HL-60/S4 treated with phorbol 12-myristate 13-acetate at 8.2 ng/mL for 4 days and 3 days (cell line): ENCODE measurements around the gene LDB2.
"Not testable (repeated sequence)": the region's sequence is repeated elsewhere in the genome, so short reads cannot be mapped to it uniquely, and the experiment has no call there.

Experiments
- in situ Hi-C: fragments of 300-500 bp; cut with MboI; formaldehyde crosslinking; loops from 2 replicates; pipeline ENCODE4 v1.15.0; 2022; ENCODE audit warnings: low sequenced_read_pairs

Gene LDB2

DNA sequence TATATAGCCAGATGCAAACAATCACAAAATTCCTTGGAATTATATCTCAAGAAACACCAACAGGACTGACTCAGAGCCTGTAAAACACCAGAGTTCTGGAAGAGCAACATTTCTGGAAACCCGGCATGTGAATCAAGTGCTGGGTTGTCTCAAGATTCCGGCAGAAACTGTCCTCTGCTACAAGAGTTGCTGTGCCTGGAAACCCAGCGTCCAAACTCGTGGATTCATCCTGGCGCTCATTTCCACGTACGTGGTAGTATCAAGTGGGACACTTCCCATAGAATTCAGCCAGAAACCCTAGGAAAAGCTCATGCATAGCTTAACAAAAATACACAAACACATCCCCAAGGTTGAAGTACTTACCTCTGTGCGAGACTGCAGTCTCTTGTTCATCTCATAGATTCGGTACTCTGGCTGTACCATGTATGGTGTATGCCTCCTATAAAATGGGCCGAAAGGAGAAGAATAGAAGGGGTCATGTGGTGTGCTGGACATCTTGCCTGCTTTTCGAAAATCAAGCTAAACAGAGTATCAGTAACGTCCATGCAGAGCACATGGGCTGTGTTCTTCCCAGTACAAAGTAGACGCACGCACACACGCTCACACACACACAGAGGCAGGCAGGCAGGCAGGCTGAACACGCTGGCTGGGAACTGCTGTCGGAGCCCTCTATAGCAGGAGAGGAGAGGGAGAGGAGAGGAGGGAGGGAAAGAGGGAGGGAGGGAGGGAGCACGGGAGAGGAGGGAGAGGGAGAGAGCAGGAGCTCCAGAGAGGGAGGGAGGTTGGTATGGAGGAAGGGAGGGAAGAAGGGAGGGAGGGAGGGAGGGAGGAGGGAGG, at the start of gene LDB2:
Gene LDB2, minus strand, starts transcription at position 655 of the 837 bp plus-strand sequence.
- in situ Hi-C loops = no loop called here

DNA sequence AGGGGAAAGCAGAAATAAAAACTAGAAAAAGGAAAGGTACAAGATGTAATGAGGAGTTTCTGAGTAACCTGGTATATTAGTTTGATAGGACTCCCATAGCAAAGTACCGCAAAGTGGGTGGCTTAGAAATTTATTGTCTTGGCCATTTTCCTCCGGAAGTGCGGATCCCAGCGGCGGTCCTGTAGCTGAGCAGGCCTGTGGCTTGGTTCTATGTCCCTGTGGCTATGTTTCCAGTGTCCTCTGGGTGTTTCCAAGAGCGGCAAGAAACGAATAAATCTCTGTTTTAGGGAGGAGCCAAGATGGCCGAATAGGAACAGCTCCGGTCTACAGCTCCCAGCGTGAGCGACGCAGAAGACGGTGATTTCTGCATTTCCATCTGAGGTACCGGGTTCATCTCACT, 44.0 kb upstream of the LDB2 start:
- in situ Hi-C loops = no loop called here

DNA sequence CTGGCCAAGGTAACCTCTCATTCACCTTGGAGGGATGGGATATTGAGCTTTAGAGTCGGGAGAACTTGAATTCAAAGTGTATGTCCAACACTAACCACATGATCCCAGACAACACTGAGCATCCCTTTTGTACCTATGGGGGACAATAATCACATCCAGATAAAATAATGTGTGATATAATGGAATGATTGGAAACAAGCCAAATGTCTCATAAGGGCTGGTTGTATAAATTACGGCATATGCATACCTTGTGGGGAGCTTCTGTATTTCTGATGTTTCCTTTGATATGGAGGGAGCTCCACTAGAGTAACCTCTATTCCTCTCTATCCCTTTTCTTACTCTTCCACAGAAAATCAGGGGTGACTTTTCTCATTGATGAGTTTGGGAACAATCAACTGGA, 40.7 kb upstream of the LDB2 start:
- in situ Hi-C loops = no loop called here

DNA sequence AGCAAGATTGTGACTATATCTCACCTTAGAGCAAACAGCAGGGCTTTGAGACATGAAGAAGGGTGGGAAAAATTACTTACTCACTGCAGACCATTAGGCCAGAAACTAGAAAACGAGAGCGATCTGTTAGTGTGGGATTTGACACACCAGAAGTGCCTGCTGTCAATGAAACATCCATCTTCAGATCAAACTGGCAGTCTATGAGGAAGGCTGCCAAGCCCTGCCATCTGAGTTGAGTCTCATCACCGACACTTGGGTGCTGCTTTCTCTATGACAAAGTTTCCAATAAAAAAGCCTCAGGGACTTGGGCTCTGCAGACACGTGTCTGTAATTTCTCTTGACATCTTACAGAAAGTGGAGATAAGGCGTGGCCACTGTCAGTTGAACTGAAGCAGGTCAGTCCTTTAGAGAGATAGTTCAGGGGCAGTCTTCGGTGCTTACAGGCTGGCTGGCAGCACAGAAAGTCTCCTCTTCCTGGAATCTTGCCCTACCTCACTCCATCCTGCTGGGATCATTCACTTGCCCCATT, 40.1 kb upstream of the LDB2 start:
- in situ Hi-C loops = no loop called here

DNA sequence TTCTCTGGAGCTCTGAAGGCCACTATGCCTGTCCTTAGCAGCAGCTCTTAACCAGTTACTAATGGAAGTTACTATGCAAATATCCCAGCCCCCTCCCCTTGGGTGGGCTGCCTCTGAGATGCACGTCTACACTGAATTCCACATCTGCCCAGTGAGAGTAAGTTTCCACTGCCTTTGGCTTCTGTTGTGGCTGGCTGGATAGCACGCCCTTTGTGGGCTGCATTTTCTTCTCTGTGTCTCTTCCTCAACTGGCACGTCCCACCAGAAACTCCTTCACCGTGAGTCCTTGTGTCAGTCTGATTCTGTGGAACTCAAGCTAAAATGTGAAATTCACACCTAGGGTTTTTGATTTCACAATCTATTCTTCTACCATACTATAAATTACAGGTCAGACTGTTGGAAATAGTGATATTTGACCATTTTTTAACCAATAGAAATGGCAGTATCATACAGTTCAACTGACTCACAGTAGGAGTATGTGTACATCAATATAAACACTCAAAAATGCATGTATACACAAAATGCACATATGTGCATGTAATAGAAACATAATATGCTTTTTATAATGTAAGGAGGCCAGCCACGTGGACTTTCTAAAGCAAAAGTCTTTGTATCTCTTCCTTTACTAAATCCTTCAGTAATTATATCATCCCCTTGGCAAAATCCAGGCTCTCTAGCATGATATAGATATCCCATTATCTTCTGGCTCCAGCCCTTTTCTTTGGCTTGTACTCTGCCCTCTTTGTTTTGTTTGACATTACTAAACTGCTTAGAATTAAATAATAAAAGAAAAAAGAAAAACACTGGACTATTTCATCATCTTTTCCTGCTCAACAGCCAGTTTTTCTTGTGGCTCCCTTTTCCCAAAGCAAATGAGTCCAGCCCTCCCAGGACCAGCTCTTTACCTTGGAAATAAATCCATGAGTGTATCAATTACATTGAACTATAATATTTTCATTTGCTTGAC, 33.2 kb upstream of the LDB2 start:
- in situ Hi-C loops = no loop called here

DNA sequence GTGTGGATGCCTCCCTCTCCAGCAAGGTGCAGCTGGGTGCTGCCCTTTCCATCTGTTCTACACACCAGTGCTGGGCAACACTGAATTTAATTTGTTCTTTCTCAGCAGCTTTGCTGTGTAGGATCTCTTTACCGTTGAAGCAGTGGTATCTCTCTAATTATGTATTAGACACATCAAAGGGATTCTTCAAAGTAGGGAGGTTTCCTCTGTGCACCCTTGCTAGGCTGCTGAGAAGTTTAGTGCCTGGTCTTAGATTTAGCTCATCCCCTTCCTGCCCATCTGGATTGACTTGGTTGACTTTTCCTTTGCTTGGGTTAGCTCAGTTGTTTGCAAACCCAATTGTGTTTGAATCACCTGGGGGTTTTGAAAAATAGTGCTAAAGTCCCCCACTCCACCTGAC, 27.8 kb upstream of the LDB2 start:
- in situ Hi-C loops = no loop called here

DNA sequence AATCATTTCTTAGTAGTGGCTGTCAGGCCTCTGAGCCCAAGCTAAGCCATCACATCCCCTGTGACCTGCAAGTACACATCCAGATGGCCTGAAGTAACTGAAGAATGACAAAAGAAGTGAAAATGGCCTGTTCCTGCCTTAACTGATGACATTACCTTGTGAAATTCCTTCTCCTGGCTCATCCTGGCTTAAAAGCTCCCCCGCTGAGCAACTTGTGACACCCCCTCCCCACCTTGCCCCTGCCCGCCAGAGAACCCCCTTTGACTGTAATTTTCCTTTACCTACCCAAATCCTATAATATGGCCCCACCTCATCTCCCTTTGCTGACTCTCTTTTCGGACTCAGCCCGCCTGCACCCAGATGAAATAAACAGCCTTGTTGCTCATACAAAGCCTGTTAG, 20.3 kb upstream of the LDB2 start:
- in situ Hi-C loops = not testable (repeated sequence)

DNA sequence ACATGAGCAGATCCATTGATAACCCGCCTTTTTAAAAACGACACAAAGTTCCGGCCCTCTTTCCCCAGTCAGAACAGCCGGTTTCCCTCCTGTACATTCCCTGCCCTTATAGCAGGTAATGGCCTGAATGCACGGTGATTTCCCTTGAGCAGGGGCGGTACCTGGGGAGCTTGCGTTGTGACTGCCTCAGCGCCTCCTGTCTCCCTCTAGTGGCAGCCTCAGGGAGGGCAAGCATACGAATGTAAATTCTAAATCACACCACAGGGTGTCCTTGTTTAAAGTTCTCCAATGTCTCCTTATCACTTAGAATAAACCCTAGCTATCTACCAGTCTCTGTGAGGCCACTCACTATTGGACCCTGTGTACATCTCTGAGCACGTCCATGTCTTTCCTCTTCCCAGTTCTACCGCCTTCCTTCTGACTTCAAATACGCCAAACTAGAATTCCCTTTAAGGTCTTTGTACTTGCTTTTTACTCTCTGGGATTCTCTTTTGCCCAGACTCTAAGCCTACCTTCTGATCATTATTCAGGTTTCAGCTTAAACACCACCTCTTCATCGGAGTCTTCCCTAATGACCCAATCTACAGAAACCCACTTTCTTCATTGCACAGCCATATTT, 18.4 kb upstream of the LDB2 start:
- in situ Hi-C loops = no loop called here

DNA sequence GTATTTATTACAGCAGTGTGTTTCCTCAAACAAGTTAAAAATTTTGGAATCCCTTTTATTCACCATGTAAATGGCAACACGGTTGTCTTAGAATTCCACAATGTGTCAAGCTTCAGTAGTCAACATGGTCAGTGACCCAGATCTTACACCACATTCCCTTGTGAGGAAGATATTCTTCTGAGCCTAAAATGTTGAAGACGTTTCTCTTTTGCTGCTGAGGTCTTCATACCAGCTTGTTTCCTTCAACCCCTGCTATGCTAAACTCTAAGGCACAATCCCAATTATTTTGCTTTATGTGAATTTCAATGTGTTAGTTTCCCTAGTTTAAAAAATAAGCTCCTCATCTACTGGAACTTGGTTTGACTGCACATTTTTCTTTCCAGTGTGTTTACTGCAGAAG, 17.6 kb upstream of the LDB2 start:
- in situ Hi-C loops = no loop called here

DNA sequence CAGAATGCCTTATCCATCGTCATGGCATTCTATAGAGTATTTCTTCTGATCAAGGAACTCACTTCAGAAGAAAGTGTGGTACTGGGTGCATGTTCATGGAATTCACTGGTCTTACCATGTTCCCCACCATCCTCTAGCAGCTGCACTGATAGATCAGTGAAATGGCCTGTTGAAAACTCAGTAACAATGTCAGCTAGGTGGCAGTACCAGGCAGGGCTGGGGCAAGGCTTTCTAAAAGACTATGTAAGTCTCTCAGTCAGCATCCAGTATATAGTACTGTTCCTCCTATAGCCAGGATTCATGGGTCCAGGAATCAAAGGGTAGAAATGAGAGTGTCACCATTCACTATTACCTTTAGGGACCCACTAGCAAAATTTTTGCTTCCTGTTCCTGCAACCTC, 15.8 kb upstream of the LDB2 start:
- in situ Hi-C loops = no loop called here

DNA sequence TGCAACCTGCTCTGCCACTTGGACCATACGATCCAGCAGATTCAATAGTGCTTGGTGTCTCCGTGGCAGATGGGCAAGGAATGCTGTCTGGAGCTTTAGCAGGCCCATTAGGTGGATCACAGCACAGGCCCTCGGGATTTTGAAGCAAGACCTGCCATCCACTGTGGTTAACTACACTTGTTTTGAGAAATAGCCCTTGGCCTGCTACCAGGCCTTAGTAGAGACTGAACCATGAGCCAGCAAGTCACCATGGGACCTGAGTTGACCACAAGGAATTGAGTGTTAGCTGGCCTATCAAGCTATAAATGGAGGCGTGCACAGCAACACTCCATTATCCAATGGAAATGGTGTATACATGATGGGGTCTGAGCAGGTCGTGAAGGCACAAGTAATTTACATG, 14.5 kb upstream of the LDB2 start:
- in situ Hi-C loops = no loop called here

DNA sequence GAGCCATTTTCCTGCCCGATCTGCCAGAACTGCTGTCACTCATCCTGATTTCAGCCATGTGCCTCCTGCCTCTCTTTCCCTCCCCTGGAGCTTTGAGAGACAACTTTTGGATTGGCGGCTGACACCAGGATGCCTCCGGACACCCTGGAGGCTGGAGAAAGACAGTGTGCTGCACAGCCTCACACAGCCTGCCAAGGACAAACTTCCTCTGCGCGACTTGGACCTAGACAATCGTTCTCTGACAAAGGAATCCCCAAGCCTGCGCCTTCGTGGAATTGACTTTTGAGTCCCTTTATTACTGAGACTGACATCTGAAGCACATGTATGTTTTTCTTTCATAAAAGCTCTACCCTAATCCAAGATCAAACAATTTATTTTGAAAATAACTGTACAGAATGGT, 10.8 kb upstream of the LDB2 start:
- in situ Hi-C loops = no loop called here

DNA sequence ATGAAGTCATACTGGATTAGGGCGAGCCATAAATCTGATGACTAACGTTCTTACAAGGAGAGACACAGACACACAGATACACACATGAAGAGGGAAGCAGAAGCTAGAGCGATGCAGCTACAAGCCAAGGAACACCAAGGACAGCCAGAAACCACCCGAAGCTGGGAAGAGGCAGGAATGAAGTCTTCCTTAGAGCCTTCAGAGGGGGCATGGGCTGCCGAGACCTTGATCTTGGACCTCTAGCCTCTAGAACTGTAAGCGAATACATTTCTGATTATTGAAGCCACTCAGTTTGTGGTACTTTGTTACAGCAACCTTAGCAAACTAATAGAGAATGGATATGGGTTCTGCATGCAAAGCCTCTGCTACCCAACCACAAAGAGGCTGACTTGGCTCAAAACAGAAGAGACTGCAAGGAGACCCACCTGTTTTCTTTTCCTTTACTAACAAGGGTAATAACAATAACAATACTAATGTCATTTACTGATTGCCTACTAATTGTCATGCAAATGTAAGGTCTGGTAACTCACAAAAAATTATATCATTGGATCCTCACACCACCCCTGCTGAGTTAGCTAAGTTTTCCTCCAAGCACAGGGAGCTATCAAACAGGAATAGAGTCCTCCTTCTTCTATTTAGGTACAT, 10.1 kb upstream of the LDB2 start:
- in situ Hi-C loops = no loop called here

DNA sequence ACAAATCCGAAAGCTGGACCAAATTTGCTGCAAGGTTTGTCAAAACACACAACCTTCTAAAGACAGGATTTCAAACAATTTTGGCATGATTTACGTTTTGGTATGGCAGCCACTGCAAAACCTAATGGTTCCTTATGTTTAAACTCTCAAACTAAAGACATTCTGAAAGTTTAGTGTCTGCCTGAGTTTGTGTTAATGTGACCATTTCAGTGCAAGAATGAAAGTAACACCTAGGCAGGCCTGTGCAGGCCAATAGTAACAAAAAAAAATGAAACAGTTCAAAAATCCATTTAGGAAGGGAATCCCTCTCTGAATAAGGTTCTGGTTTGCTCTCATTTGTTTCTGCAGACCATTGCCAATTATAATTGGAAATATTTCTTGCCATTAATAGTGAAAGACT, 1.9 kb upstream of the LDB2 start:
- in situ Hi-C loops = no loop called here

DNA sequence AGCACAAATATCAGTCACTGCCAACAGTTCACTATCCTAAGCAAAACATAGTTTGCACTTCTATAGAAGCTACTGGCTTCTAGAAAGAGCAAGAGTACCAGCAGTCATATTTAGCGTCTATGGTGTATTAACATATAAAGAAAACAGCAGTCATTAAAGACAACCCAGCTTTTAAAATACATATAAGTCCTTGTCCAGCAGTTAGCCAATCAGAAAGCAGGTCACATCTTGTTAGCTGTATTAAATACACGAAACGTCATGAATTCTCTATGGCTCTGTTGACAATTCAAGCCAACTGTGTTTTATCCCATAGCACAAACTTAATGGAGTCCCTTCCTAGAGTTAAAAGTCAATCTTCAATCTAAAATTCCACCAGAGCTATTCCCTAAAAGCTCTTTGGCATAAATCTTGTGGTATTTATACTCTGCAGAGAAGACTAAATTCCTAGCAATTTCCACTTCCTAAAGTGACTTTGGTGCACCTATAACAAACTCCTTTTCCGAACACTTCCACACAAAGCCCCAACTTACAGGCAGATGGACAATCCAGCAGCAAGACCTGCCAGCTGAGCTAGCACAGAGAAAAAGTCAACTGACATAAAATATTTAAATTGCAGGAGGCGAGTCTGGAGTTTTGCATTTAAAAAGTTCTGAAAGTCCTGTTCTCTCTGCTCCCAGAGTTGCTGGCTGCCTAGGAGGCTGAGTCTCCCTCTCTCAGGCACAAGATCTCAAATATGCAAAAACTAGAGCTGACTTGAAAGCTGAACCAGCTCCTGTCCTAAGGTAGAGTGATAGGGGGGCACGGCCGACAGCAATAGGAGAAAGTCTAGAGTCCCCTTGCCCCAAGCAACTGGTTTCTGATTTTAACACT, 1.3 kb downstream of the LDB2 start:
- in situ Hi-C loops = no loop called here

DNA sequence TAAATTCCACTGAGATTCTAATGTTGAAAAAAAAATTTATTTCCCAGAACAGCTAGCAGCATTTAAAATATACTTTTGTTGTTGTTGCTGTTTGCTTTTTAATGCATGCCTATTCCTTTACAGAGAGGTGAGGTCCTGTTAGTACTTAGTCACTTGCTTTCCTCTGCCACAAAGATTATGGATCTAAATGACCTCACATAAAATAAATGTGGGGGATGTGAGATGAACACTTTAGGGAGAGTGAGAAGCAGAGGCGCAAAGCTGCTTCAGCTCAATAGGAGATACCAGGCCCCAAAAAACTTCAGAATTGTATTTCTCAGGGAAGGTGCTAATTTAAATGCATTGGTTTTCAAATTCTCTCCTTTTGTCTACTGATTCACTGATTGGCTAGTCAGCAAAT, 4.0 kb downstream of the LDB2 start:
- in situ Hi-C loops = no loop called here

DNA sequence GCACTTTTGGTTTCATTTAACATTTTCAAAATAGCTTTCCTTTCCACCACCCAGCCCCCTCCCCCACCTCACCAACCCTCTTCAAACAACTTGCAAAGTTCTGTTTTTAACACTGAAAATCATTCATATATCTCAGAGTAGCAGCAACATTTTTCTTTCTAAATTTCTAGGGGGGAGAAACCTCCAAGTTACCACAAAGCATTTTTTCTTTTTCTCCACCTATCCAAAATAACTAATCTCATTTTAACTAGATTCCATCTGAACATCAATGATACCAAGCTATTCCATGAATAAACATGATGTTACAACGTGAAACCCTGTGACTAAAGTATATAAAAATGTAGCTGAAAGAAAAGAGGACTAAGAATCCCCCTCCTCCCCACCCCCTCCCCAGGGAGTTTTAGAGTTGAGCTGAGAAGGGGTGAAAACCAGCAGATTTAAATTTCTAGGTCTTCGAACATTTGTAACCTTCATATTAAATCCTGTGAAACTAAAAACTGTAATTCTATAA, 5.2 kb downstream of the LDB2 start:
- in situ Hi-C loops = no loop called here

DNA sequence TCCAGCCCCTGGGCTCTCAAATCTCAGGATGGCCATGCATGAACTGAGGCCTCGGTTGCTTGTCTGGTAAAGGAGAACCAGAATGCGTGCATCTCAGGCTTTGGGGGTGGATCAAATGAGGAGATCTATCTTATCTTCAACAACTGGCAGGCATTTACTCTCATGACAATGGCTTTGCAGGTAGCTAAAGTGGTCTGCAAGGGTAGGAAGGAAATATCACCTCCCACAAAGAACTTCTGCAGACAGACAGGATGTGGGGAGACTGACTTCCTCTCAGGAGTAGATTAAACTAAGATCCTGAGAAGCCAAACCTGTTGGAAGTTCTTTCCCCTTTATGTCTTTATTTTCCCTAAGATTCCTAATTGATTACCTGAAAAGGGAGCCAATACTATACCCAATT, 7.8 kb downstream of the LDB2 start:
- in situ Hi-C loops = no loop called here

DNA sequence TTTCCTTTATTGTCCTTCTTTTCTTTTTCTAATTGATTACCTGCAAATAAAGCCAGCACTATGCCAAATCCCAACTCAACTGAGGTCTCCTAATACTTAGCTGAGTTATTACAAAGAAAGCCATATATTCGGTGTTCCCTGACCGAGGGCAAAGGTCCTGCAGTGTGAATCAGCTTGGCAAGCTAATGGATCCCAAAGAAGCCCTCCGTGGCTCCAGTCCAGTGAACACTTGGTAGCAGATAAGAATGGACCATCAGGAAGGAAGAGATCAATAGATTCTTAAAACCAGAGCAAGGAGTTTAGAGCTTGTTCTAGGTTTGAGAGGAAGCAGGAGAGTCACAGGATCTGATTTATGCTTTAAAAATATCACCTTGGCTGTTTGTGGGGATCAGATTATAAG, 8.5 kb downstream of the LDB2 start:
- in situ Hi-C loops = no loop called here

DNA sequence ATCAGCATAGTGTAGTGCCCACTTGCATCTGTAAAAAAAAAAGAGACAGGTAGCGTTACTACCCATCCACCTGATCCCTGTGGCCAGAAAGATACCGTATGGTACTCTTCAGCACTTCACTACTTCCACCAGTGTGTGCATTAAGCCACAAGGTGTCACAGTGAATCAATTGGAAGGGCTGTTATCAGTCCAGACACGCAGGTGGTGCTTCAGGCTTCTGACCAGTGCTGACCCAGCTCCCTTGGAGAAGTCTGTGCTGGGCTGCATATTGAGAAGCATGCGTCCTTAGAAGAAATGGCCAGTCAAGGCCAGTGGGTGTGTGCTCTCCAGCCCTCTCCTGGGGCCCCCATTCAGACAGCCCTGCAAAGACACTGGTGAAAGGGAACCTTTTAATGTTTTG, 10.6 kb downstream of the LDB2 start:
- in situ Hi-C loops = no loop called here
